Fibroblast of skin of back (primary cell): ENCODE results near the gene ALG3.

Experiments used
- DNase-seq: peaks from one replicate; pipeline ENCODE4 v3.0.0-alpha.2; 2013

Gene ALG3

DNA sequence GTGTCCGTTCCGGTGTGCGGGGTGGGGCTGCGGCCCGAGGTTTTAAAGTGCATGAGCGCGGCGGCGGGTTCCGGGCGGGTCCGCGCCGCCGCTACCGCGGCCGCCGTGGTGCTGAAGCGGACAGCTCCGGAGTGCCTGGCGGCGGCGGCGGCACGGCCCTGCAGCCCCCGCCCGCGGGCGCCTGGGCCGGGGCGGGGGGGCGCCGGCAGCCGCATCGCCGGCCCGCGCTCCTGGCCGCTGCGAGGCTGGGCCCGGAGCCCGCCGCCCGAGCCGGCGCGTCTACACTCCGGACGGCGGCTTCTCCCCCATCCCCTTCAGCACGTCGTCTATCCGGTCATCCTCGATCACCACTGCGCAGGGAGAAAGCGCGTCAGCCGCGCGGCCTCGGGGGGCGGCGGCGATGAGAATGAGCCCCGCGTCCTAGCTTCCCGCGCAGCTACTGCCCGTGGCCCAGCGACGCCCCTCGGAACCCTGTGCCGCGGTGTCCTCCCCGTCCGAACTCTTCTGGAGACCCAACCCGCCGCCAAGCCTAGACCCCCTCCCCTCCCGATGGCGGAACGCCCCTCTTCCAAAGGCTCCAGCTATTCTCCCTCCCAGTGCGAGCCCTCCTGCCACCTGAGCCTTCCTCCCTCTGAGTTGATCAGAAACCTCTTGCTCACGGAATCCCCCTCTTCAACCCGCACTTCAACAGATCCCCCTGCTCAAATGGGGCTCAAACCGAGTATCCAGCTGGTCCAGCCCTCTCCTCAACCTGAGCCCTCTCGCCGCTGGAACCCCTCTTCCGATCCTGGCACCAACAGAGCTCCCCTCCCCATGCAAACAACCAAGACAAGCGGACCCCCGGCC, 11.3 kb upstream of the ALG3 start:
- DNase-seq = peak; percentile 31

DNA sequence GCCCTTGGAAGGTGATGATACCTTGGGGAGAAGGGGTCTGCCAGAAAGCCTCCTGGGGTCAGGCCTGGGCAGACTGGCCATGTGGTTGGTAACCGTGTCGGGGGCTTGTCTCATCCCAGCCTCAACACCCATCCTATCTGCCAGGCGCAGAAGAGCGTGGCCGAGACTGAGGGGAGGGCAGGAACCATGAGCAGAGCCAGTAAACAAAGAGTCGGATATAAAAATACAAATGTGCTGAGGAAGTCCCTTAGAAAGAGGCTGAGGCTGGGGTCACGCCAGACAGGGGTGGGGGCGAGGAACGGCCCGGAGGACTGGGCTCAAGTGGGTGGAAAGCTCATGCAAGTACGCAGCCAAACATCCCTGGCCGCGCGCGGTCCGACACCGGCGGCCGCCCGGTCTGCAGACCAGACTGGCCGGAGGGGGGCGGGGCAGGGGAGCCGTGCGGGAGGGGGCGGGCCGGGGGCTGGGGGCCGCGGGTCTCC, 10.7 kb upstream of the ALG3 start:
- DNase-seq = no peak

- DNase-seq = no peak
Measured at GRCh38 chr3:184258926-184259325, 10.2 kb upstream of the ALG3 start.

DNA sequence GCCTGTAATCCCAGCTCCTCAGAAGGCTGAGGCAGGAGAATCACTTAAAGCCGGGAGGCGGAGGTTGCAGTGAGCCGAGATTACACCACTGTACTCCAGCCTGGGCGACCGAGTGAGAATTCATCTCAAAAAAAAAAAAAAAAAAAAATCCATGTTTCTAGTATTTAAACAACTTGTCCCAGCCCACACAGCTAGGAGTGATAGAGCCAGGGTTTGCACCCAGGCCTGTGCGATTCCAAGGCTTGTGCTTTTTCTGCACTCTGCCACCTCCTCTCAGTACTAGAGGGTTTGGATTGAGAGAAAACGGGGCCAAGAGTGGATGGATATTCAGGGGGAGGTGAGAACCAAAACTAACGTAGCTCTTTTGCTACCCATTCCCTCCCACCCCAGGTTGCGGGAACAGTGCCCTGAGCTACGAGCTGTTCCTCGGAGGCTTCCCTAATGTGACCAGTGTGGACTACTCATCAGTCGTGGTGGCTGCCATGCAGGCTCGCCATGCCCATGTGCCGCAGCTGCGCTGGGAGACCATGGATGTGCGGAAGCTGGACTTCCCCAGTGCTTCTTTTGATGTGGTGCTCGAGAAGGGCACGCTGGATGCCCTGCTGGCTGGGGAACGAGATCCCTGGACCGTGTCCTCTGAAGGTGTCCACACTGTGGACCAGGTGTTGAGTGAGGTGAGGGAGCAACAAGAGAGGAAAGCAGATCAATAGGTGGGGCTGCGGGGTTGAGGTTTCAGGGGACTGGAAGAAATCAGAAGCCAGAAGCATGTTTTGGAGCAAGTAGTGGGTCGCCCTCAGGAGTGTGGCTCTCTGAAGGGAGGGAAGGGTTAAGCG, 8.5 kb upstream of the ALG3 start:
- DNase-seq = no peak

GRCh38 chr3:184255291-184256039, 6.7 kb upstream of the ALG3 start:
- DNase-seq = no peak

DNA sequence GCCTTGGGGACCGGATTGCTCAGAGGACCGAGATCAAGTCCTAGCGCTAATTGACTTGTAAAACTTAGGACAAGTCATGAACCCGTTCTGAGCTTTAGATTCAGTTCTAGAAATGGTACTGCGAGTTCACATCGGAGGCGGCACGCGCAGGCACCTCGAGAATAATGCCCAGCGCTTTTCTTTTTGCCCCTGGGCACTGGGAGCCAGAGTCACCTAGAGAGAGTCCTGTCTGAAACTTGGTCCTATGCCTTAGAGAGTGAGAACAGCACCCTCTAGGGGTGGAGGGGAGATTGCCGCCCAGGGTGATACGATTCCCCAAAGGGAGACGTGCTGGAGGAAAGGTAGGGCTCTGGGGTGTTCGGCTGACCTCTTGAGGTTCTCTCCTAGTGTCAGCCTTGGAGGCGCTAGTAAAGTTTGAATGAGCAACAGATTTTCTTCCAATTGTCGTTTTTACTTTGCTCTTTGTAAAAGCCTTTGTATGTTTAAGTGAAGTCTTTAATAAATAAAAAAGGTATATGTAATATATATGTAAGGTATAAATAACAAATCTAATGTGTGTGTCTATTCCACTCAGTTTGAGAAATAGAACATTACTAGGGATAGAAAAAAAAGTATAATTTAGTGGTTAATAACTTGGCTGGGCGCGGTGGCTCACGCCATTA, 1.5 kb upstream of the ALG3 start:
- peak; percentile 87 for DNase-seq

- DNase-seq = peak; percentile 97
Measured at GRCh38 chr3:184249412-184250166, 827 bp upstream of the ALG3 start, which contains the start of gene EEF1AKMT4. Gene EEF1AKMT4 (plus strand): TSS chr3:184249672. CDS start chr3:184249695, 23 bp downstream.

DNA sequence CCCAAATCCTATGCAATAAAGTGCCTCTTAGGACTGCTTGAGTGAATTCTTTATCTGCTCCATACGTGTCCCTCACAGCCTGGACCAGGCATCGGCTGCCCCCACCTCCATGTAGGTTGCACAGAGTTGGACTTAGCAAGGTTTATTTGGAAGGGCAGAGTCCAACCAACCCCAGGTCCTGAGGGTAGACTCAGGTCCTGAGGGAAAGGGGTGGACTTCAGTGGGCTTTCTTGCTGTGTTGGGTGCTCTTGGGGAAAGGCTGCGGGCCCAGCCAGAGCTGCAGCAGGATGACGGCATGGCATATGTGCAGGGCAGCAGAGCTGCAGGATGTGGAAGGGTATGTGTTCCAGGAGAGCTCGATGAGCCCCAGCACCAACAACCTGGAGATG, 6.5 kb downstream of the ALG3 start:
- DNase-seq = no peak

- DNase-seq = no peak
Measured at GRCh38 chr3:184241447-184242296, 7.1 kb downstream of the ALG3 start.

GRCh38 chr3:184241141-184241446, 7.7 kb downstream of the ALG3 start:
- DNase-seq = no peak

GRCh38 chr3:184240384-184241140, 8.2 kb downstream of the ALG3 start:
- peak; percentile 38 for DNase-seq

- DNase-seq = no peak
Measured at GRCh38 chr3:184239708-184240107, 9.1 kb downstream of the ALG3 start.

DNA sequence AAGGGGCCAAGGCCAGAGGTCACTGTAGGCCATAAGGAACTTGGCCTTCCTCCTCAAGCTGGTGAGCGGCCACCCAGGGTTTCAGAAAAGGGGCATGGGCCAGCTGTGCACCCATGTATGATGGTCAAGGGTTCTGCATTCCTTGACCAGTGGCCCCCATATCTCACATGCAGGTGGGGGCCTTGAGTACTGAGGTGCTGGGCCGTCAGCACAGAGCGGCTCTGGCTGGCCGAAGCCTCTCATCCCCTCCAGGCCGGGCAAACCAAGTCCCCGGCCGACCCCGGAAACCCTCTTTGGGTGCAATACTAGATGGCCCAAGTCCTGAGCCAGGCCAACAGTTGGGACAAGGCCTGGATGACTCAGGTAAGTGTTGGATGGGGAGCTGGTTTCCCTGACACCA, 9.5 kb downstream of the ALG3 start:
- DNase-seq = no peak

DNA sequence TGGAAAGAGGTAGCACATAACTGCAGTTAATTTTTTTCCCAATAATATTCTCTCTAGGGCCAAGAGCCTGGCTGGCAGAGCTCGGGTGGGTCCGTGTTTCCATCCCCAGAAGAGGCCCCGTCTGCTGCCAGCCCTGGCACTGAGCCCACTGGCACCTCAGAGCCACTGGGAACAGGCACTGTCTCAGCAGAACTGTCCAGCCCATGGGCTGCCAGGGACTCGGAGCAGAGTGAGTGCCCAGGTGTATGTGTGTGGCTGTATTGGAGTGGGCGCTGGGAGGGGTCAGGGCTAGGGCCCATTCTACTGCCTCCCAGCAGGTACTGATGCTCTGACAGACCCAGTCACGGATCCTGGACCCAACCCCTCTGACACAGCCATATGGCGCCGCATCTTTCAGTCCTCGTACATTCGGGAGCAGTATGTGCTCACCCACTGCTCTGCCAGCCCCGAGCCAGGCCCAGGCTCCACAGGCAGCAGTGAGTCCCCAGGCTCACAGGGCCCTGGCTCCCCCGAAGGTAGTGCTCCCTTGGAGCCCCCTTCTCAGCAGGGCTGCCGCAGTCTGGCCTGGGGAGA, 10.4 kb downstream of the ALG3 start:
- DNase-seq = no peak

GRCh38 chr3:184237807-184238206, 11.0 kb downstream of the ALG3 start:
- DNase-seq = no peak

GRCh38 chr3:184237211-184237610, 11.6 kb downstream of the ALG3 start:
- no peak for DNase-seq

DNA sequence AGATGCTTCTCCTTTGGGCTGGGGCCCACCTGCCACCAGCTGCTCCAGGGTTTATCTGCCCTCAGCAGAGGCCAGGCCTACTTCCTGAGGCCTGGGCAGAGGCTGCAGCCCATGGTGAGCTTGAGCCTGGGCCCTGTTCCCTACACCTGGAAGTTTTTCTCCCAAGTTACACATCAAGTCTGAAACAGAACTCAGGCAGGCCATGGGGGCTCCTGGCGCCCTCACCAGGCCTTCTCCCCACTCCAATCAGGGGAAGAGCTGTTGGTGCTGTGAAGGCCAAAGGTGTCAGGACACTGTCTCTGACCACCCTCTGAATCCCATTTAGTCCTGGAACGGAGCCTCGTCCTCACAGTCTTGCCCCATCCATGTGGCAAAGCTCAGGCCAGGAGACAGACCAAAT, 12.1 kb downstream of the ALG3 start:
- DNase-seq = no peak

GRCh38 chr3:184236033-184236410, 12.7 kb downstream of the ALG3 start:
- no peak for DNase-seq

GRCh38 chr3:184235381-184236032, 13.3 kb downstream of the ALG3 start:
- DNase-seq = no peak
